Osteocyte (in vitro differentiated cells): ENCODE measurements around the gene IL22RA2. TPM values are rescaled to one million over a fixed set of nuclear protein-coding genes. Genes with fewer than 3 reads are reported as not detected.

Experiments
- DNase-seq: peaks from one replicate; pipeline ENCODE4 v3.0.0; 2021; ENCODE audit warnings: mixed read lengths; ENCODE audit not compliant: unreplicated experiment; ENCODE audit errors: extremely low spot score
- H3K27ac Mint-ChIP-seq: one replicate; pipeline ENCODE4 v1.8.0; 2021; ENCODE audit warnings: mild to moderate bottlenecking, mixed read lengths; ENCODE audit not compliant: unreplicated experiment
- H3K27me3 Mint-ChIP-seq: one replicate; pipeline ENCODE4 v1.8.0; 2021; ENCODE audit warnings: mixed read lengths; ENCODE audit not compliant: unreplicated experiment
- H3K36me3 Mint-ChIP-seq: one replicate; pipeline ENCODE4 v1.8.0; 2021; ENCODE audit warnings: mixed read lengths; ENCODE audit not compliant: unreplicated experiment
- H3K4me1 Mint-ChIP-seq: one replicate; pipeline ENCODE4 v1.8.0; 2021; ENCODE audit warnings: mixed read lengths; ENCODE audit not compliant: unreplicated experiment
- H3K4me3 Mint-ChIP-seq: one replicate; pipeline ENCODE4 v1.8.0; 2021; ENCODE audit warnings: mild to moderate bottlenecking, moderate library complexity, mixed read lengths; ENCODE audit not compliant: unreplicated experiment
- H3K9me3 Mint-ChIP-seq: one replicate; pipeline ENCODE4 v1.8.0; 2021; ENCODE audit warnings: mixed read lengths; ENCODE audit not compliant: unreplicated experiment
- total RNA-seq: library from RNA; stranded (reverse); gene quantifications from 2 replicates; pipeline ENCODE4 v1.2.1, GENCODE V29; 2021
- TF ChIP-seq, protein P1 (sequence below): fragments of 200-600 bp; sonication (generic); IDR thresholded peaks from 2 replicates; pipeline ENCODE4 v1.5.0; 2021; ENCODE audit warnings: antibody characterized with exemption, mild to moderate bottlenecking, moderate library complexity

Gene IL22RA2
- total RNA-seq, 1 donor from 2014 or later = not detected

DNA sequence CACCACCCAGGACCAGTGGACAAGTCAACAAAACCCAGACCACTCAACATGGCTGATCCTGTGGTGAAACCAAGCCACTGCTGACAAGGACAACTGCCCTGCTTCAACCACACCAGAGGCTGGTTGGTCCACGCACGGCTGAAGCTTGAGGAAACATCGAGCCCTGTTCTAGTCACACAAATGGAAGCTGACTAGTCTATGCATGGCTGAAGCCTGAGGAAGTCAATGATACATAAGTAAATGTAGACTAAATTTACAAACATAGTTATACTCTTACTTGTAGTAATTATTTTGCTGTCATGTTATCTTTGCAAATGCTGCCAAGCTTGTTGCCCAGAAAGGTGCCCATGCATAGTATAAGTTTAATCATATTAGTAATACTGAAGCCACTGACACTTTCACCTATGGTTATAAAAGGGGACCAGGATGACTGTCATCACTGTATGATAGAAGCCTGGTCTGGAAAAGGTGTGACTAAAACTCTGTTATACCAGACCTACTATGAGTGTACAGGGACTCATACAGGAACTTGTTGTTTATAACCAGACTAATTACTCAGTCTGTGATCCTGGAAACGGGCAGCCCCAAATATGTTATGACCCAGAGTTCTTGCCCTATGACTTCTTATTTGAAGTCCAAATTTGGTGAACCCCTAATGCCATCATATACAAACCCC is 5.6 kb downstream of the IL22RA2 start:
- Mint-ChIP-seq H3K27ac (no peak overlapping the region), H3K4me1 (no peaks in the 10 kb centered on the region), H3K36me3 (no peaks in the 10 kb centered on the region), H3K9me3 (no peaks in the 10 kb centered on the region), H3K4me3 (no peak overlapping the region), H3K27me3 (peaks cover 5% of the 10 kb centered on the region)
- no peak for DNase-seq
- TF ChIP-seq, protein P1, sequence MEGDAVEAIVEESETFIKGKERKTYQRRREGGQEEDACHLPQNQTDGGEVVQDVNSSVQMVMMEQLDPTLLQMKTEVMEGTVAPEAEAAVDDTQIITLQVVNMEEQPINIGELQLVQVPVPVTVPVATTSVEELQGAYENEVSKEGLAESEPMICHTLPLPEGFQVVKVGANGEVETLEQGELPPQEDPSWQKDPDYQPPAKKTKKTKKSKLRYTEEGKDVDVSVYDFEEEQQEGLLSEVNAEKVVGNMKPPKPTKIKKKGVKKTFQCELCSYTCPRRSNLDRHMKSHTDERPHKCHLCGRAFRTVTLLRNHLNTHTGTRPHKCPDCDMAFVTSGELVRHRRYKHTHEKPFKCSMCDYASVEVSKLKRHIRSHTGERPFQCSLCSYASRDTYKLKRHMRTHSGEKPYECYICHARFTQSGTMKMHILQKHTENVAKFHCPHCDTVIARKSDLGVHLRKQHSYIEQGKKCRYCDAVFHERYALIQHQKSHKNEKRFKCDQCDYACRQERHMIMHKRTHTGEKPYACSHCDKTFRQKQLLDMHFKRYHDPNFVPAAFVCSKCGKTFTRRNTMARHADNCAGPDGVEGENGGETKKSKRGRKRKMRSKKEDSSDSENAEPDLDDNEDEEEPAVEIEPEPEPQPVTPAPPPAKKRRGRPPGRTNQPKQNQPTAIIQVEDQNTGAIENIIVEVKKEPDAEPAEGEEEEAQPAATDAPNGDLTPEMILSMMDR = no peak

DNA sequence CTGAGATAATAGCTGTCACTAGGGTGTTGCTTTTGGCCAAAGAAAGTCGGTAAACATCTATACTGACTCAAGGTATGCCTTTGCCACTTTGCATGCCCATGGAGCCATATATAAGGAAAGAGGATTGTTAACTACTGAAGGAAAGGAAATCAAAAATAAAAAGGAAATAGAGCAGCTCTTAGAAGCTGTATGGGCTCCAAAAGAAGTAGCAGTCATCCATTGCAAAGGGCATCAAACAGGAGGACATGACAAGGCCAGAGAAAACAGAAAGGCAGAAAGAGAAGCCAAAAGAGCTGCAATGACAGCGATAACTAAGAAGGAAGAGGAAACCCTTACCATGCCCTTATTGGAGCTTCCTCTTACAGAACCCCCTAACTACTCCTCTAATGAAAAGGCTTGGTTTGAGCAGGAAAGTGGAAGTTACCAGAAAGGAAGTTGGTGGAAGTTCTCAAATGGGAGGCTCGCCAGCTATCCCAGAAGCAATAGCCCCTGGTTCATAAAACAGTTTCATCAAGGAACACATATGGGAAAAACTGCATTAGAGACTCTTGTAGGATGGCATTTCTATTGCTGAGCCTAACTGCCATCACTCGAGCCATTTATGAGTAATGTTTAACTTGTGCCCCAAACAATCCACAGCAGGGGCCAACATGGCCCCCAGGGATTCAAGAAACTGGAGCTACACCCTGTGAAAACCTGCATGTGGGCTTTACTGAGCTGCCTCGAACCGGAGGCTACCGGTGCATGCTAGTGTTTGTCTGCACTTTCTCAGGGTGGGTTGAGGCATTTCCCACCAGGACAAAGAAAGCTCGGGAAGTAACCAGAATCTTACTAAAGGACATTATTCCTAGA is 7.0 kb downstream of the IL22RA2 start:
- Mint-ChIP-seq H3K4me3 (no peak overlapping the region), H3K4me1 (no peaks in the 10 kb centered on the region), H3K9me3 (no peaks in the 10 kb centered on the region), H3K36me3 (no peaks in the 10 kb centered on the region), H3K27ac (no peak overlapping the region), H3K27me3 (peaks cover 5% of the 10 kb centered on the region)
- TF ChIP-seq, protein P1 = no peak
- DNase-seq = no peak

DNA sequence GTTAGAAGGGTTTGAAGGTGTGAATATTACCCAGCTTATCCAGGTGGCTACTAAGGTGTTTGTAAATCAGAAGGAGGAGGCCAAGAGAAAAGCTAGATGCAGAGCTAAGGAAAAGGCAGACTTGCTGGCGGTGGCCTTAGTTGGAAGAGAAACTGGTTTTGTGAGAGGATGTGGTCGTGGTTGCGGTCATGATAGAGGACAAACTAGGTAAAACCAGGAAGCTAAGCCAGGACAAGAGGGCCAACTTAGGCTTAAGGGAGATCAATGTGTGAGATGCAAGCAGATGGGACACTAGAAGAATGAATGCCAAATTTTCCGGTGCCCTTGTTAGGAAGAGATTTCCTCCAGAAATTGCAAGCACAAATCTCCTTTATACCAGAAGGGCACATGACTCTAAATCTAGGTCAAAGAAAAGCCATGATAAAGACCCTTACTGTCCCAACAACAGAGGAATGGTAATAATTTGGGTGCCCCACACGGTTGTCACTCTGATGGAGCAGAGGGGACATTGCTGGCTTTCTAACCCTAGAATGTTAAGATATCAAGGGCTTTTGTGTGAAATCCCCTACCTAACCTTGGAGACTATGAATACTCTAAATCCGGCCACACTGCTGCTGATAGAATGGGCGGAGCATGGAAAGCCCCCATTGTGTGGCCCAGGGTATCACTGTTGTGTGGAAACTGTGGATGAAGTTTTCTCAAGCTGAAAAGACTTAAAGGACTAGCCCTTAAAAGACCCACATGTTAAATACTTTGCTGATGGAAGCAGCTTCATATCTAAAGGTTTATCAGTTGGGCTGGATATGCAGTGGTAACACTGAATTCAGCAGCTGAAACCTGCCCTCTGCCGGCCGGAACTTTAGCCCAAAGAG is 7.8 kb downstream of the IL22RA2 start:
- TF ChIP-seq, protein P1 = no peak
- Mint-ChIP-seq H3K27ac (no peak overlapping the region), H3K4me1 (no peaks in the 10 kb centered on the region), H3K9me3 (no peaks in the 10 kb centered on the region), H3K27me3 (peaks cover 5% of the 10 kb centered on the region), H3K4me3 (no peak overlapping the region), H3K36me3 (no peaks in the 10 kb centered on the region)
- DNase-seq = no peak

DNA sequence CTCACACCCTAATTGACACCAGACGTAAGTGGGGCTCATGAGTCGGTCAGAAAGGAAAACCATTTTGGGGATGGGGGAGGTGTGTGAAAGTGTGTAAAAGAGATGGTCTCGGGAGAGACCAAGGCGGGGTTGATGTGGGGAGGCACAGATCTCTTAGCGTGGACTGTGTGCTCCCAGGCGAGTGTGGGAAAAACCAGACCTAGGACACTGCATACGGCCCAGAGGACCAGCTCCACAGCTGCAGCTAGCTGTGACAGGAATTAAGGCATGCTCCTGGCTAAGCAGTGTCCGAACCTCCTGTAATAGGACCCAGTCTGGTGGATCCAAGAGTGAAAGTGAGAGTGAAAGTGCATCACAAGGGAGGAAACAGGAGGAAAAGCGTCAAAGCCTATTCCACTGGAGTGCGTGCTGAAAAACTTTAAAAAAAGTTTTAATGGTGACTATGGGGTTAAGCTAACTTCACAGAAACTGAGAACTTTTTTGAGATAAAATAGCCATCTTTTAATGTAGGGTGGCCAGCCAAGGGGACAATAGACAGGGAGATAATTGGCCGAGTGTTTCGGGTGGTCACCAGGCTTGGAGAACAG is 9.6 kb downstream of the IL22RA2 start:
- DNase-seq = no peak

More for the DNA sequence above, 9.6 kb downstream of the IL22RA2 start:
- H3K27ac Mint-ChIP-seq = no peak overlapping the region
- no peaks in the 10 kb centered on the region for H3K4me1 Mint-ChIP-seq
- no peaks in the 10 kb centered on the region for H3K9me3 Mint-ChIP-seq
- no peaks in the 10 kb centered on the region for H3K27me3 Mint-ChIP-seq
- H3K4me3 Mint-ChIP-seq = no peak overlapping the region
- TF ChIP-seq, protein P1 = no peak
- H3K36me3 Mint-ChIP-seq = no peaks in the 10 kb centered on the region
